K562 (cell line): ENCODE results near the gene LAMB1. TPM values are rescaled to one million over a fixed set of nuclear protein-coding genes. Genes with fewer than 3 reads are reported as not detected.

Experiments used
- ATAC-seq: fragments of 200-7000 bp; cut with Tn5 transposase; 3 replicates; pipeline ENCODE4 v1.9.1; 2020; ENCODE audit warnings: moderate library complexity
- BruUV-seq: library from RNA; stranded (reverse); fragments of 400-500 nt; replicated peaks from 2 replicates; lab custom pipeline; 2021; lab: Mats Ljungman, UMichigan
- CTCF ChIA-PET: fragments of 300-600 bp; formaldehyde crosslinking; extraction: SDS; loops from one replicate; lab custom pipeline; 2021; ENCODE audit warnings: low intra/inter-chr PET ratio; lab: Yijun Ruan, JAX
- POLR2A ChIA-PET: fragments of 300-600, 350-650 bp; sonication (Branson Sonifier 250); formaldehyde crosslinking; extraction: SDS; loops from one replicate; lab custom pipeline; 2021; ENCODE audit warnings: antibody characterized with exemption, inconsistent platforms; lab: Yijun Ruan, JAX
- DNase-seq, 4 experiments: peaks; one replicate each; pipeline versions ENCODE4 v3.0.0 to v3.0.0-alpha.2; 2011 to 2018; ENCODE audit warnings: low spot score in 3 of 4, mixed read lengths in 3 of 4; ENCODE audit errors: extremely low read depth in 1 of 4
- FAIRE-seq: peaks from 2 replicates; lab custom pipeline; 2011; peaks lifted over from hg19 to GRCh38; lab: Jason Lieb, UNC
- H2AFZ ChIP-seq: 2 replicates; pipeline ENCODE4 v1.6.0; 2011; ENCODE audit warnings: low read depth, low read length, control low read depth, inconsistent platforms
- H3K27ac ChIP-seq: fragments of 200-600 bp; 3 replicates; pipeline ENCODE4 v1.8.0; 2011; ENCODE audit warnings: low read depth, mild to moderate bottlenecking, control low read depth, inconsistent platforms, low read length, moderate library complexity, mixed read lengths; ENCODE audit errors: extremely low read depth
- H3K27me3 ChIP-seq, 2 experiments: fragments of 300-600 bp in 1 of 2; 2 replicates in 1 of 2; 3 replicates in 1 of 2; pipeline versions ENCODE4 v1.6.0 to v1.8.0; 2011; ENCODE audit warnings: inconsistent platforms in 2 of 2, low read length in 2 of 2, mild to moderate bottlenecking in 1 of 2, mixed read lengths in 1 of 2, moderate library complexity in 1 of 2; ENCODE audit not compliant: control insufficient read depth in 2 of 2, insufficient read depth in 2 of 2
- H3K36me3 ChIP-seq: fragments of 300-600 bp; 3 replicates; pipeline ENCODE4 v1.8.0; 2011; ENCODE audit warnings: mild to moderate bottlenecking, low read length, inconsistent platforms; ENCODE audit not compliant: control insufficient read depth, insufficient read depth
- H3K4me1 ChIP-seq, 2 experiments: fragments of 200-600 bp in 1 of 2; replicated peaks in 1 of 2; 2 replicates in 1 of 2; 3 replicates in 1 of 2; pipeline versions ENCODE4 v1.5.1 to v1.8.0; 2011; ENCODE audit warnings: inconsistent platforms in 2 of 2, low read length in 2 of 2, mild to moderate bottlenecking in 1 of 2, mixed read lengths in 1 of 2, moderate library complexity in 1 of 2; ENCODE audit not compliant: control insufficient read depth in 2 of 2, insufficient read depth in 2 of 2
- H3K4me2 ChIP-seq: 2 replicates; pipeline ENCODE4 v1.6.1; 2011; ENCODE audit warnings: low read length, control low read depth, inconsistent platforms, mixed read lengths; ENCODE audit not compliant: insufficient read depth
- H3K4me3 ChIP-seq: fragments of 200-600 bp; sonication (generic), shearing (Covaris generic); 2 replicates; pipeline ENCODE4 v1.5.1; 2016; ENCODE audit warnings: control low read depth, inconsistent platforms
- H3K79me2 ChIP-seq: fragments of 200-600 bp; 3 replicates; pipeline ENCODE4 v1.8.0; 2011; ENCODE audit warnings: low read length, inconsistent platforms; ENCODE audit not compliant: control insufficient read depth, insufficient read depth
- H3K9ac ChIP-seq, 2 experiments: 2 replicates each; pipeline versions ENCODE4 v1.6.0 to v1.6.1; 2011; ENCODE audit warnings: low read depth in 2 of 2, low read length in 2 of 2, control low read depth in 1 of 2, inconsistent platforms in 1 of 2, mild to moderate bottlenecking in 1 of 2, mixed read lengths in 1 of 2; ENCODE audit not compliant: insufficient read depth in 1 of 2
- H3K9me1 ChIP-seq: one replicate; pipeline ENCODE4 v1.6.0; 2011; ENCODE audit warnings: inconsistent platforms, mild to moderate bottlenecking, low read length, moderate library complexity; ENCODE audit not compliant: control insufficient read depth, insufficient read depth
- H3K9me3 ChIP-seq: replicated peaks from 2 replicates; pipeline ENCODE4 v1.5.1; 2011; ENCODE audit warnings: low read depth, low read length, inconsistent platforms; ENCODE audit not compliant: control insufficient read depth, insufficient read depth
- H4K20me1 ChIP-seq: replicated peaks from 2 replicates; pipeline ENCODE4 v1.6.1; 2011; ENCODE audit warnings: low read length, inconsistent platforms, mixed read lengths; ENCODE audit not compliant: control insufficient read depth, insufficient read depth
- DACH1 ChIP-seq: fragments of 450-650 bp; IDR thresholded peaks from 2 replicates; pipeline ENCODE4 v1.6.1; 2018; ENCODE audit not compliant: partially characterized antibody
- ESRRB ChIP-seq: fragments of 250-450 bp; sonication (Bioruptor Pico); IDR thresholded peaks from 2 replicates; pipeline ENCODE4 v1.5.0; 2020; ENCODE audit warnings: mild to moderate bottlenecking, moderate library complexity, borderline replicate concordance
- NFRKB ChIP-seq: fragments of 450-650 bp; IDR thresholded peaks from 2 replicates; pipeline ENCODE4 v1.6.1; 2016; ENCODE audit warnings: low read depth
- POLR2G ChIP-seq: fragments of 200-400 bp; formaldehyde crosslinking; IDR thresholded peaks from 2 replicates; pipeline ENCODE4 v1.6.1; 2017; ENCODE audit warnings: low read depth, mild to moderate bottlenecking, antibody characterized with exemption, low read length, moderate library complexity
- SRSF9 ChIP-seq: fragments of 200-400 bp; formaldehyde crosslinking; IDR thresholded peaks from 2 replicates; pipeline ENCODE4 v1.6.1; 2017; ENCODE audit warnings: low read depth, low read length, borderline replicate concordance
- ZNF77 ChIP-seq: fragments of 250-450 bp; sonication (Bioruptor Pico); IDR thresholded peaks from 2 replicates; pipeline ENCODE4 v1.5.0; 2020
- WGBS: fragments of 100-300 bp; shearing (Covaris generic); methylation state at CpG from one replicate; pipeline ENCODE4 v1.1.6; 2016; ENCODE audit warnings: low coverage, mixed read lengths; ENCODE audit not compliant: insufficient coverage; ENCODE audit errors: missing lambda C conversion rate; 5-methylcytosine and 5-hydroxymethylcytosine counted together
- in situ Hi-C: fragments of 300-500 bp; cut with MboI; formaldehyde crosslinking; loops from 4 replicates; pipeline ENCODE4 v1.15.0; 2018; ENCODE audit warnings: inconsistent platforms, mixed read lengths
- intact Hi-C: fragments of 100-400 bp; cut with micrococcal nuclease; formaldehyde crosslinking; loops from 2 replicates; pipeline ENCODE4 v1.14.2; 2022
- polyA plus RNA-seq, 8 experiments: library from polyadenylated mRNA; depleted of rRNA in 4 of 8; stranded (reverse) in 5 of 8; unstranded in 3 of 8; fragments of >200 nt; fragmentation: Nextera tagmentation in 2 of 8; fragmentation: Illumina TruSeq in 1 of 8; extraction: Ambion mirVana in 2 of 8; extraction: Trizol in 1 of 8; gene quantifications; 2 replicates each; pipeline versions ENCODE4 v1.2.1 to v1.2.3, GENCODE V29; 2011 to 2014; ENCODE audit warnings: inconsistent platforms in 1 of 8, missing spikeins in 1 of 8
- total RNA-seq, 7 experiments: library from RNA; depleted of rRNA in 6 of 7; stranded (reverse); fragments of >200 nt in 6 of 7; fragmentation: Illumina TruSeq in 2 of 7; extraction: Trizol in 2 of 7; gene quantifications; 2 replicates each; pipeline versions ENCODE4 v1.2.1 to v1.2.3, GENCODE V29; 2011 to 2021; ENCODE audit warnings: low replicate concordance in 1 of 7
- TF ChIP-seq, protein P1 (sequence below), 2 experiments: fragments of 450-650 bp; IDR thresholded peaks; 2 replicates each; pipeline ENCODE4 v1.6.1; 2018; ENCODE audit warnings: mild to moderate bottlenecking in 2 of 2, low read depth in 1 of 2; ENCODE audit not compliant: partially characterized antibody in 2 of 2
- TF ChIP-seq, protein P2 (sequence below): sonication (generic); formaldehyde crosslinking; IDR thresholded peaks from 2 replicates; pipeline ENCODE4 v1.8.1; 2023; ENCODE audit warnings: mild to moderate bottlenecking, missing genetic modification reagents
- TF ChIP-seq, protein P3 (sequence below): fragments of 450-650 bp; formaldehyde crosslinking; IDR thresholded peaks from 2 replicates; pipeline ENCODE4 v1.4.0; 2022; ENCODE audit warnings: missing genetic modification characterization

The LAMB1 gene
- total and polyA plus RNA-seq, 9 of the 15 experiments (the other 6 are each of a cell fraction or from before 2014, with no cell fraction given): 6.0 to 17.7 (median 12.3) TPM

DNA sequence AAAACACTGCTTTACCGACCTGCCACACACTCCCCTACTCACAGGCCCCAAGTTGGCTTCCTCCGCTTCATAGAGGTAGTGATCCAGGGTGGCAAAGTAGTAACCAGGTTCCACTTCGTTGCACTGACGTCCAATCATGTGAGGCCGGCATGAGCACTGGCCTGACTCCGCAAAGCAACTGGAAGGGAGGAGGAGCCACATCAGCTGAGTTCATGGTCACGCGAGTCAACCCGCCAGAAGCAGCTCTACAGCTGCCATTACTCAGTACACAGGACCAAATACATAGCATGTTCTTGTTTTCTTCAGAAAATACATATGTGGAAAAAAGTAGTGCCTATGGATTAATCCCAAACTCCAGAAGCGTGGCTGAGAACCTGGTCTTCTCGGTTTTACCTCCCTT lies 38.5 kb downstream of the LAMB1 start:
- Histone ChIP-seq H3K36me3 (peaks cover 22% of the 10 kb centered on the region; the same call in 1 of the 3 replicates), H3K9me1 (no peaks in the 10 kb centered on the region)
- WGBS: 69% methylated on average over 11 of the region's 11 CpGs
- no peak for DNase-seq
- TF ChIP-seq ESRRB (CRISPR knock-in tag): no peak
- TF ChIP-seq, protein P1, sequence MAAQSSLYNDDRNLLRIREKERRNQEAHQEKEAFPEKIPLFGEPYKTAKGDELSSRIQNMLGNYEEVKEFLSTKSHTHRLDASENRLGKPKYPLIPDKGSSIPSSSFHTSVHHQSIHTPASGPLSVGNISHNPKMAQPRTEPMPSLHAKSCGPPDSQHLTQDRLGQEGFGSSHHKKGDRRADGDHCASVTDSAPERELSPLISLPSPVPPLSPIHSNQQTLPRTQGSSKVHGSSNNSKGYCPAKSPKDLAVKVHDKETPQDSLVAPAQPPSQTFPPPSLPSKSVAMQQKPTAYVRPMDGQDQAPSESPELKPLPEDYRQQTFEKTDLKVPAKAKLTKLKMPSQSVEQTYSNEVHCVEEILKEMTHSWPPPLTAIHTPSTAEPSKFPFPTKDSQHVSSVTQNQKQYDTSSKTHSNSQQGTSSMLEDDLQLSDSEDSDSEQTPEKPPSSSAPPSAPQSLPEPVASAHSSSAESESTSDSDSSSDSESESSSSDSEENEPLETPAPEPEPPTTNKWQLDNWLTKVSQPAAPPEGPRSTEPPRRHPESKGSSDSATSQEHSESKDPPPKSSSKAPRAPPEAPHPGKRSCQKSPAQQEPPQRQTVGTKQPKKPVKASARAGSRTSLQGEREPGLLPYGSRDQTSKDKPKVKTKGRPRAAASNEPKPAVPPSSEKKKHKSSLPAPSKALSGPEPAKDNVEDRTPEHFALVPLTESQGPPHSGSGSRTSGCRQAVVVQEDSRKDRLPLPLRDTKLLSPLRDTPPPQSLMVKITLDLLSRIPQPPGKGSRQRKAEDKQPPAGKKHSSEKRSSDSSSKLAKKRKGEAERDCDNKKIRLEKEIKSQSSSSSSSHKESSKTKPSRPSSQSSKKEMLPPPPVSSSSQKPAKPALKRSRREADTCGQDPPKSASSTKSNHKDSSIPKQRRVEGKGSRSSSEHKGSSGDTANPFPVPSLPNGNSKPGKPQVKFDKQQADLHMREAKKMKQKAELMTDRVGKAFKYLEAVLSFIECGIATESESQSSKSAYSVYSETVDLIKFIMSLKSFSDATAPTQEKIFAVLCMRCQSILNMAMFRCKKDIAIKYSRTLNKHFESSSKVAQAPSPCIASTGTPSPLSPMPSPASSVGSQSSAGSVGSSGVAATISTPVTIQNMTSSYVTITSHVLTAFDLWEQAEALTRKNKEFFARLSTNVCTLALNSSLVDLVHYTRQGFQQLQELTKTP (IDR thresholded peaks at IDR 0.05; ENCODE audit: low read depth in 1 of 2, partially characterized antibody in 2 of 2): no peak
- no peak for TF ChIP-seq ZNF77 (CRISPR knock-in tag)
- TF ChIP-seq, protein P2, sequence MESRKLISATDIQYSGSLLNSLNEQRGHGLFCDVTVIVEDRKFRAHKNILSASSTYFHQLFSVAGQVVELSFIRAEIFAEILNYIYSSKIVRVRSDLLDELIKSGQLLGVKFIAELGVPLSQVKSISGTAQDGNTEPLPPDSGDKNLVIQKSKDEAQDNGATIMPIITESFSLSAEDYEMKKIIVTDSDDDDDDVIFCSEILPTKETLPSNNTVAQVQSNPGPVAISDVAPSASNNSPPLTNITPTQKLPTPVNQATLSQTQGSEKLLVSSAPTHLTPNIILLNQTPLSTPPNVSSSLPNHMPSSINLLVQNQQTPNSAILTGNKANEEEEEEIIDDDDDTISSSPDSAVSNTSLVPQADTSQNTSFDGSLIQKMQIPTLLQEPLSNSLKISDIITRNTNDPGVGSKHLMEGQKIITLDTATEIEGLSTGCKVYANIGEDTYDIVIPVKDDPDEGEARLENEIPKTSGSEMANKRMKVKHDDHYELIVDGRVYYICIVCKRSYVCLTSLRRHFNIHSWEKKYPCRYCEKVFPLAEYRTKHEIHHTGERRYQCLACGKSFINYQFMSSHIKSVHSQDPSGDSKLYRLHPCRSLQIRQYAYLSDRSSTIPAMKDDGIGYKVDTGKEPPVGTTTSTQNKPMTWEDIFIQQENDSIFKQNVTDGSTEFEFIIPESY: peak; percentile 66; the same call in 1 of the 2 replicates
- no peak for TF ChIP-seq POLR2G
- no peak for TF ChIP-seq NFRKB
- no peak for TF ChIP-seq DACH1
- TF ChIP-seq, protein P3, sequence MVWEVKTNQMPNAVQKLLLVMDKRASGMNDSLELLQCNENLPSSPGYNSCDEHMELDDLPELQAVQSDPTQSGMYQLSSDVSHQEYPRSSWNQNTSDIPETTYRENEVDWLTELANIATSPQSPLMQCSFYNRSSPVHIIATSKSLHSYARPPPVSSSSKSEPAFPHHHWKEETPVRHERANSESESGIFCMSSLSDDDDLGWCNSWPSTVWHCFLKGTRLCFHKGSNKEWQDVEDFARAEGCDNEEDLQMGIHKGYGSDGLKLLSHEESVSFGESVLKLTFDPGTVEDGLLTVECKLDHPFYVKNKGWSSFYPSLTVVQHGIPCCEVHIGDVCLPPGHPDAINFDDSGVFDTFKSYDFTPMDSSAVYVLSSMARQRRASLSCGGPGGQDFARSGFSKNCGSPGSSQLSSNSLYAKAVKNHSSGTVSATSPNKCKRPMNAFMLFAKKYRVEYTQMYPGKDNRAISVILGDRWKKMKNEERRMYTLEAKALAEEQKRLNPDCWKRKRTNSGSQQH: no peak
- TF ChIP-seq SRSF9: no peak
- TF ChIP-seq, all 486 proteins: peak for 1
- H3K9ac ChIP-seq: no peak overlapping the region
- no peak overlapping the region for H2AFZ ChIP-seq
- BruUV-seq: no TSS peak
- 0 out of 2 replicates have a peak, but pooled peaks cover 3% of the 10 kb centered on the region for H4K20me1 ChIP-seq
- no peaks in the 10 kb centered on the region for H3K4me1 ChIP-seq
- ChIA-PET CTCF (no interaction called here), POLR2A (interaction anchor here (0.9 to 2.3 kb wide), 3 partner anchors 12 to 38 kb away, joined by 3 to 5 read pairs (median 5); no protein-coding TSS in a partner anchor)
- ATAC-seq (no peak; the same call in 2 of the 3 replicates), FAIRE-seq (no peak)
- in situ Hi-C loops: no loop called here
- intact Hi-C loops: no loop called here
- H3K27me3 ChIP-seq: no peaks in the 10 kb centered on the region; a peak in 1 of 5 replicates
- H3K79me2 ChIP-seq: no peaks in the 10 kb centered on the region
- no peak overlapping the region for H3K4me2 ChIP-seq
- H3K27ac ChIP-seq: no peak overlapping the region
- no peak overlapping the region for H3K4me3 ChIP-seq
- H3K9me3 ChIP-seq: no peaks in the 10 kb centered on the region
